Testis (tissue), 2 donors: ENCODE measurements around the gene IL4I1.

Experiments
- POLR2A ChIP-seq: fragments of 450-650 bp; IDR thresholded peaks from one replicate; pipeline ENCODE4 v1.6.1; 2017; ENCODE audit warnings: antibody characterized with exemption, mild to moderate bottlenecking, moderate library complexity
- TF ChIP-seq, protein P1 (sequence below), 3 experiments: fragments of 450-650 bp in 2 of 3; fragments of 200-600 bp in 1 of 3; sonication (generic) in 1 of 3; IDR thresholded peaks; one replicate each; pipeline ENCODE4 v1.5.1; 2016 to 2019; ENCODE audit warnings: antibody characterized with exemption in 3 of 3, mild to moderate bottlenecking in 2 of 3, moderate library complexity in 1 of 3

DNA sequence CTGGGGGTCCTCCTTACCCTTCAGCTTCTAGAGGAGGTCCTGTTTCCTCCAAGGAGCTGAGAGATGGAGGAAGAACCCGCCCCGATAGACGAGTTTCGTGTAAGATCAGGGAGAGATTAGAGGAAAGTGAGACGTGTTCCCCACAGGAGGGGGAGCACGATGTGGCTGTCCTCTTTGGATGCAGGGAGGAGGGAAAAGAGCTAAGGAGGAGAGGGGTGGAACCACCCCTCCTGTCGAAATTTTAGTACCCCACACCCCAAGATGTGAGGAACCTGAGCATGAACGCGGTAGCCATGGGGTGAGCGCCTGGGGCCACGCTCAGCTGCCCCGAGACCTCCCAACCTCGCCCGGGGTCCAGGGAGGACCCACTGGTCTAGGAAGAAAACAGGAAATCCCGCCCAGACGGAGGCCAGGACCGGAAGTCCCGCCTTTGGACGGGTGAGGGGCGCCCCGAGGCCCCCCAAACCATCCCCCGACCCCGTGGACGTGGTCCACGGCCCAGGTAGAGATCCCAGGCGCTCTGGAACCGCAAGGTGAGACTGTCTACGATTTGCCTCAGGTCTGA, 20.7 kb downstream of the IL4I1 start:
- TF ChIP-seq, protein P1, sequence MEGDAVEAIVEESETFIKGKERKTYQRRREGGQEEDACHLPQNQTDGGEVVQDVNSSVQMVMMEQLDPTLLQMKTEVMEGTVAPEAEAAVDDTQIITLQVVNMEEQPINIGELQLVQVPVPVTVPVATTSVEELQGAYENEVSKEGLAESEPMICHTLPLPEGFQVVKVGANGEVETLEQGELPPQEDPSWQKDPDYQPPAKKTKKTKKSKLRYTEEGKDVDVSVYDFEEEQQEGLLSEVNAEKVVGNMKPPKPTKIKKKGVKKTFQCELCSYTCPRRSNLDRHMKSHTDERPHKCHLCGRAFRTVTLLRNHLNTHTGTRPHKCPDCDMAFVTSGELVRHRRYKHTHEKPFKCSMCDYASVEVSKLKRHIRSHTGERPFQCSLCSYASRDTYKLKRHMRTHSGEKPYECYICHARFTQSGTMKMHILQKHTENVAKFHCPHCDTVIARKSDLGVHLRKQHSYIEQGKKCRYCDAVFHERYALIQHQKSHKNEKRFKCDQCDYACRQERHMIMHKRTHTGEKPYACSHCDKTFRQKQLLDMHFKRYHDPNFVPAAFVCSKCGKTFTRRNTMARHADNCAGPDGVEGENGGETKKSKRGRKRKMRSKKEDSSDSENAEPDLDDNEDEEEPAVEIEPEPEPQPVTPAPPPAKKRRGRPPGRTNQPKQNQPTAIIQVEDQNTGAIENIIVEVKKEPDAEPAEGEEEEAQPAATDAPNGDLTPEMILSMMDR (IDR thresholded peaks at IDR 0.05): no peak
- no peak for TF ChIP-seq POLR2A
